GM20000 (cell line): ENCODE results near the gene BANK1.

Experiments
- DNase-seq: peaks from one replicate; pipeline ENCODE4 v3.0.0; 2012; ENCODE audit warnings: low spot score
- CTCF ChIP-seq: IDR thresholded peaks from 2 replicates; pipeline ENCODE4 v1.5.1; 2012; ENCODE audit warnings: mild to moderate bottlenecking, control low read depth; ENCODE audit errors: extremely low read depth, missing control alignments

Gene BANK1

DNA sequence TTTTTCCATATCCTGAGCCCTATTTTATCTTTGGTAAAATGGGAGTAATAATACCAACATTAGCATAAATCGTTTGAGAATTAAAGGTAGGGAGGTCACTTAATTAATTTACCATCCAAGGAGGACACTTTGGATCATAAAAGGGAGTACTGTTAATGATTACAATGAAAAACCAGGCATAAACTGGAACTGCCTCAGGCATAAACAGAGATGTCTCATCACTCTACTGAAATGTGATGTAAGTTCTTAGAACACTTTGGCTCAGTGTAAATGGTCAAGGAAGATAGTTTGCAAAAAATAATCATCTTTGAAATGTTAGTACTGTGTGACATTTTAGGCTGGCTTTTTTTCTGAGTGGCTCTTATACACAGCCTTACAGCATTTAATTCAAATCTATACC, 286.1 kb downstream of the BANK1 start:
- no peak for TF ChIP-seq CTCF

DNA sequence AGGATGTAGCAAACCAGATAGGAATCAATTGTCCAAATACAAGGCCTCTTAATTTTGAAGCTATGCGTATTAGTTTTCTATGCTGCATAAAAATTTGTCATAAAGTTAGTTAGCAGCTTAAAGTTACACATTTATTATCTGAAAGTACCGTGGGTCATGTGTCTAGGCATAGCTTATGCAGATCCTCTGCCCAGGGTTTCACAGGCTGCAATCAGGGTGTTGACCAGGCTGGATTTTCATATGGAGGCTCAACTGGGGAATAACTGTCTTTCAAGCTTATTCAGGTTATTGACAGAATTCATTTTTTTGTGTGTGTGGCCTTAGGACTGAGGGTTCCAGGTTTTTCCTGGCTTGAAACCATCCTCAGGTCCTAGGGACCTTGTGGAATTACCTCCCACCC, 289.7 kb downstream of the BANK1 start:
- no peak for DNase-seq
- TF ChIP-seq CTCF = no peak

More for the DNA sequence above, 286.1 kb downstream of the BANK1 start:
- DNase-seq = no peak

DNA sequence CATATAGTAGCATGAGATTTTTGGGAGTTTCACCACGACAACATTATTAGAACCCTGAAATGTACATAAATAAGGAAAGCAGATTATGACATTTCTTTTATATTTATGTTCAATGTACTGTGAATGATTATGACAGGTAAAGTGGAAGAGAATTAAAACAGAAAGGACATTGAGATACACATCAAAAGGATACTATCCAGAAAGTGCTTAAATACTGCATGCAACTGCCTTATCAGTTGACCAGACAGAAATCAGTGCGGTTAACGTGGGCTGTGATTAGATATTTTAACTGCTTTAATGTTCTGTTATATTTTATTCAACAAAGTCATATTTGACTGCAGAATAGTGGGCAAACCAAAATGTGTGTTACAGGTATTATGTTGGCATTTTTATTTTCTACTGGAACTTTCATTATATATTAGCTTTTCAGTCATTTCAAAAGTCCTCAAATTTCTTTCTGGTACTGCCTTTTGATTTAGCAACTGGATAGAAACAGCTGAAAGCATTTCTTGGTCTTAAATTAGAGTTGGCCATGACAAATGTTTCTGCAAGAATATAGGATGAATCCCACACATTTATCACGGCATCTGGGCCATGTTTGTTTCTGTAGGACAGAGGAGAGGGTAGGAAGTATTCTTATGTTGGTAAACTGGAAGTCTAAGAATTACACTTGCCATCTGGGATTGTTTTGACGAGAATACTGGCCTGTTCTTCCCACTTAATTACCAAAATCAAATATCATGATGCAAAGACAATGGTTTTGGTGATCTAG, 299.5 kb downstream of the BANK1 start:
- TF ChIP-seq CTCF = no peak
- DNase-seq = no peak

DNA sequence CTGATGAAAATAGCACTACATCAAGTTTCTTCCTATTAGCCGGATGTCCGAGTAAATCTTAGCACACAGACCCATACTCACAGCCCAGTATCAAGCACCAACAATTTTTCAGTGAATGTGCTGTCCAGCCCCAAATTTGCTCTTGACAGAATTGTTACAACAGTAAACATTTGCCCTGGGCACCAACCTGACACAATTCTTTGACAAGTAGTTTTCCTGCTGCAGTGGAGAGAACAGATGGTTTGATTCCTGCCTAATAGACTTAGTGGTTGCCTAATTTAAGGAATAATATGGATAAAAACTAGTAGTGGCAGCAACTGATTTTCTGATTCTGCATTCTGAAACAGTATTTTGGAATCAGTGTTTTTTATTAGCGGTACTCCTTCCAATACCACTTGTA, 301.1 kb downstream of the BANK1 start:
- no peak for TF ChIP-seq CTCF
- no peak for DNase-seq

GRCh38 chr4:102094481-102094880, 304.0 kb downstream of the BANK1 start:
- no peak for DNase-seq
- TF ChIP-seq CTCF = no peak

GRCh38 chr4:102103368-102103767, 312.8 kb downstream of the BANK1 start:
- no peak for TF ChIP-seq CTCF
- no peak for DNase-seq

DNA sequence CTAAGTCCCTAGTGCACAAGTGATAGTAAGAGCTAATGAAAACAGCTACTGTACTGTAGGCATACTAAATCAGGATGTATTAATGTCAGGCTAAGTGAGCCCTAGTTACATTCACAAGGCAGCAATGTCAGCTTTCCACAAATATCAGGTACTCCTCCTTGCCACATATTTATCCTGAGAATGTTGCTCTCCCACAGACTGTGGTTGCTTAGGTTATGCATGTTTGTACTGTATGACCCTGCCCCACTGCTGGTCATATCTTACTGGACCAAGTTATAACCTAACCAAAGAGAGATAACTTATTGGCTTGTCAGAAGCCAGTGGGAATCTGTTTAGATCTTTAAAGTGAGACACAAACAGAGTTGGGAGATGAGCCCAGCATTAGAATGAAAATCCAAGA, 313.7 kb downstream of the BANK1 start:
- TF ChIP-seq CTCF = no peak
- no peak for DNase-seq
